ENCODE measurements around the gene DGKZ.
A peak's percentile ranks its signal among the peaks of the same experiment; 100 is the strongest.

The DGKZ gene

GRCh38 chr11:46380340-46381047 lies 33.2 kb downstream of the DGKZ start:
- DNase-seq (ENCODE audit: low read depth, low spot score): peak; percentile 71

- DNase-seq (ENCODE audit: low read depth, low spot score): peak; percentile 79
Measured at GRCh38 chr11:46381048-46381818, 34.0 kb downstream of the DGKZ start, which contains the start of gene MDK. Gene MDK, plus strand, starts transcription at chr11:46381669. Its CDS starts 389 bp downstream, at chr11:46382058.

GRCh38 chr11:46381819-46382645 lies 34.8 kb downstream of the DGKZ start:
- DNase-seq (ENCODE audit: low read depth, low spot score): peak; percentile 70

GRCh38 chr11:46382646-46383403 lies 35.6 kb downstream of the DGKZ start:
- peak; percentile 69 for DNase-seq (ENCODE audit: low read depth, low spot score)

- no peak for DNase-seq (ENCODE audit: low read depth, low spot score)
Measured at GRCh38 chr11:46383404-46383758, 36.1 kb downstream of the DGKZ start.

- no peak for DNase-seq (ENCODE audit: low read depth, low spot score)
Measured at GRCh38 chr11:46383974-46384701, 36.9 kb downstream of the DGKZ start.

GRCh38 chr11:46385169-46386004 lies 38.1 kb downstream of the DGKZ start:
- DNase-seq (ENCODE audit: low read depth, low spot score): no peak

GRCh38 chr11:46386005-46386578 lies 38.8 kb downstream of the DGKZ start:
- DNase-seq (ENCODE audit: low read depth, low spot score): no peak

- DNase-seq (ENCODE audit: low read depth, low spot score): no peak
Measured at GRCh38 chr11:46386674-46387073, 39.4 kb downstream of the DGKZ start.

- DNase-seq (ENCODE audit: low read depth, low spot score): no peak
Measured at GRCh38 chr11:46387456-46387855, 40.2 kb downstream of the DGKZ start.

- no peak for DNase-seq (ENCODE audit: low read depth, low spot score)
Measured at GRCh38 chr11:46387919-46388618, 40.8 kb downstream of the DGKZ start.

GRCh38 chr11:46388619-46389449 lies 41.6 kb downstream of the DGKZ start:
- DNase-seq (ENCODE audit: low read depth, low spot score): no peak

GRCh38 chr11:46389450-46390330 lies 42.4 kb downstream of the DGKZ start:
- DNase-seq (ENCODE audit: low read depth, low spot score): peak; percentile 90

GRCh38 chr11:46390331-46391171 lies 43.3 kb downstream of the DGKZ start:
- no peak for DNase-seq (ENCODE audit: low read depth, low spot score)

- no peak for DNase-seq (ENCODE audit: low read depth, low spot score)
Measured at GRCh38 chr11:46391186-46391577, 43.9 kb downstream of the DGKZ start.
